GM12801 (cell line): ENCODE data around the gene MAGOH.

Source experiments
- TF ChIP-seq, protein P1 (sequence below): IDR thresholded peaks from one replicate; pipeline ENCODE4 v1.5.1; 2011; ENCODE audit warnings: control low read depth; ENCODE audit not compliant: insufficient read length; ENCODE audit errors: extremely low read depth

Gene MAGOH

DNA sequence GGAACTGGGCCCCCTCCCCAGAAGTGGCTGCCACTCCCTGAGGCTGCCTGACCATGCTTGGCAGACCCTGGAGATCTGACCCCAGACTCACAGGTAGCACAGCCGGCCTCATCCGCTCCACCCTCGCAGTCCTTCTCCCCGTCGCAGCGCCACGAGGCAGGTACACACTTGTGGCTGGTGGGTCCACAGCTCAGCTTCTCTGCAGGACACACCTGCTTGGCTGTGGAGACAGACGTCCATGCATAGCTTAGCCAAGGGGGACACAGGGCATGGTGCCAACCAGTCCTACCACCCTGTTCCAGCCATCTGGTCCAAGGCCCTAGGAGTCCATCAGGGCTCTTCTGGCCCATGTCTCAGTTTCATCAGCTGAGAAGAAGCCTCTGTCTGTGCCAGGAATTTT is 42.2 kb upstream of the MAGOH start:
- TF ChIP-seq, protein P1, sequence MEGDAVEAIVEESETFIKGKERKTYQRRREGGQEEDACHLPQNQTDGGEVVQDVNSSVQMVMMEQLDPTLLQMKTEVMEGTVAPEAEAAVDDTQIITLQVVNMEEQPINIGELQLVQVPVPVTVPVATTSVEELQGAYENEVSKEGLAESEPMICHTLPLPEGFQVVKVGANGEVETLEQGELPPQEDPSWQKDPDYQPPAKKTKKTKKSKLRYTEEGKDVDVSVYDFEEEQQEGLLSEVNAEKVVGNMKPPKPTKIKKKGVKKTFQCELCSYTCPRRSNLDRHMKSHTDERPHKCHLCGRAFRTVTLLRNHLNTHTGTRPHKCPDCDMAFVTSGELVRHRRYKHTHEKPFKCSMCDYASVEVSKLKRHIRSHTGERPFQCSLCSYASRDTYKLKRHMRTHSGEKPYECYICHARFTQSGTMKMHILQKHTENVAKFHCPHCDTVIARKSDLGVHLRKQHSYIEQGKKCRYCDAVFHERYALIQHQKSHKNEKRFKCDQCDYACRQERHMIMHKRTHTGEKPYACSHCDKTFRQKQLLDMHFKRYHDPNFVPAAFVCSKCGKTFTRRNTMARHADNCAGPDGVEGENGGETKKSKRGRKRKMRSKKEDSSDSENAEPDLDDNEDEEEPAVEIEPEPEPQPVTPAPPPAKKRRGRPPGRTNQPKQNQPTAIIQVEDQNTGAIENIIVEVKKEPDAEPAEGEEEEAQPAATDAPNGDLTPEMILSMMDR, result no peak

DNA sequence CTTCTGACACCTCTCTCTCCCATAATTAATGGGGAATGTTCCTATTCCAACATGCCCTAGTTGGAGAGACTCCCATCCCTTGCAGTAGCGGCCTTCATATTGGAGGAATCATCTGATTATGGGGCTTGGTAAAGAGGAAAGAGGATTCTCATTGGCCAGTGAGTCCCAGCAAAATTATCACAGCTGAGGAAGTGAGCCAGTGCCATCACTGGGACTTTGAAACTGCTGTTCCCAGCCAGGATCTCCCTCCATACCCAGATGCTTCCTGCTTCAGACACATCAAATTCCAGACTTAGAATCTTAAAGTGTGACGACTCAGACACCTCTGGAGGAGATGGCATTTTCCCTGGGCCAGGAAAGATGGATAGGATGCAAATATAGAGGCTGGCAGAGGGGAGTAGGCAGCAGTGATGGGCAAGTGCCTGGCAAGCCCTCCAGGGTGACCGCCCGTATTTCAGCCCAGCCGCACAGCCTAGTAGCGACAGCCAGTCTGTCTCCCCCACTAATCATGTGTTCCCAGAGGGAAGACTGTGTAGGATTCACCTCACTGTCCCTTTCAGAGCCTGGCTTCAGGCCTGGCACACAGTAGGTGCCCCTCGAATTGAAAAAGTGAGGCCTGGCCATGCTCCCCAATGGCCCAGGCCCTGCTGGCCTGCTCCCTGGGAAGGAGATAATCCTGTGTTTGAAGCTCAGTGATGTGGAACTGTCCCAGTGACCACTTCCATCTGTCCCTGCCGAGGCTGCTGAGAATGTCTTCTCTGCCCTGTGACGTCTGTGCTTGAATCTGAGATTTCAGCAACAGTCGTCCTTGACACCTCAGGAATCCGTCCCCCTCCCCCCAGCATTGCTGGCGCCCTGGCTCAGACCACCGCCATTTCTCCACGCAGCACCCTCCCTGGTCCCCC is 41.2 kb upstream of the MAGOH start:
- TF ChIP-seq, protein P1, result no peak

DNA sequence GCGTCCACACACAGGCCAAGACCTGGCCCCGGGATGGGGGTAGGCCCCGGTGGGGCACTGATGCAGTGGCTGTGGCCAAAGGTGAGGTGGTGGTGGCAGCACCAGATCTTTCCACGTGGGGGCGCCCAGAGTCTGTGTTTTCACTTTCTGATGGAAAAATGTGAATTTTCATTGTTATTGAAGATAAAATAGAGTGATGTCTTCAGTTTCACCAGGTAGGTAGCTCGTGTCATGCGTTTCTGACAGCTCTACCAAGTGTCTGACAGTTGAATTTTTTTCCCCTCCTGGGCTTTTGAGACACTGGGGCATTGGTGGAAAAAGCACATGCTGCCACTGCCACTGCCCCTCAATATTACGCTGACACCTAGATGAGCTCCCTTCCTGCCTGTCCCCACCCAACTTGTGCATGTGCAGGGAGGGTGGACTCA is 40.0 kb upstream of the MAGOH start:
- TF ChIP-seq, protein P1, result no peak

DNA sequence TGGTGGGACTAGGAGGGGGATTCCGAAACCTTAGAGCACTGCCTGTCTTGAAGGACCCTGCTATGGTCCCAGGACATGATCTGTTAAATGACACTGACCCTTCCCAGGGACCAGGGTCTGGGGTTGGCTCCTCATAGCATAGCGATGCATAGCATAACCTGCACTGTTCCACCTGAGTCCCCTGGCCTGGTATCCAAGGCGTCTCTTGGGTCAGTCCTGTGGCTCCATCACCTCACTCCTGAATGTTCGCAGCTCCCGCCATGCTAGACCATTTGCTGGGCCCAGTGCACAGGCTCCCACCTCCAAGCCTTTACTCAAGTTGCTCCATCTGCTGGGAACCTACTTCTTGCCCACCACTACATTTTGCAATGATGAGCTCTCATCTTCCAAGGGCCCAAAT is 39.0 kb upstream of the MAGOH start:
- TF ChIP-seq, protein P1, result no peak

DNA sequence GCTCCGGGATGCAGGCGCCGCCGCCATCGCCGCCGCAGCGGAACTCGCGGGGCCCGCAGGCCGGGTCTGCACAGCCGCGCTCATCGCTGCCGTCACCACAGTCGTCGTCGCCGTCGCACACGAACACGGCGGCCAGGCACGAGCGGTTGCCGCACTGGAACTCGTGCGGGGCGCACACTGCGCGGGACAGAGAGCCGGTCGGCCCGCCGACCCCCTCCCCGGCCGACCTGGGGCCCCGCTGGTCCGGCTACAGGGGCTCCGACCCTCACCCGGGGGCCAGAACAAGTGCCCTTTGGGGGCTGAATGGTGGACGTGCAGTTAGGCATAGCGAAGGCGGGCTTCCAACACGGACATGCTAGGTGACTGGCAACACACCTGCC is 38.6 kb upstream of the MAGOH start:
- TF ChIP-seq, protein P1, result no peak

DNA sequence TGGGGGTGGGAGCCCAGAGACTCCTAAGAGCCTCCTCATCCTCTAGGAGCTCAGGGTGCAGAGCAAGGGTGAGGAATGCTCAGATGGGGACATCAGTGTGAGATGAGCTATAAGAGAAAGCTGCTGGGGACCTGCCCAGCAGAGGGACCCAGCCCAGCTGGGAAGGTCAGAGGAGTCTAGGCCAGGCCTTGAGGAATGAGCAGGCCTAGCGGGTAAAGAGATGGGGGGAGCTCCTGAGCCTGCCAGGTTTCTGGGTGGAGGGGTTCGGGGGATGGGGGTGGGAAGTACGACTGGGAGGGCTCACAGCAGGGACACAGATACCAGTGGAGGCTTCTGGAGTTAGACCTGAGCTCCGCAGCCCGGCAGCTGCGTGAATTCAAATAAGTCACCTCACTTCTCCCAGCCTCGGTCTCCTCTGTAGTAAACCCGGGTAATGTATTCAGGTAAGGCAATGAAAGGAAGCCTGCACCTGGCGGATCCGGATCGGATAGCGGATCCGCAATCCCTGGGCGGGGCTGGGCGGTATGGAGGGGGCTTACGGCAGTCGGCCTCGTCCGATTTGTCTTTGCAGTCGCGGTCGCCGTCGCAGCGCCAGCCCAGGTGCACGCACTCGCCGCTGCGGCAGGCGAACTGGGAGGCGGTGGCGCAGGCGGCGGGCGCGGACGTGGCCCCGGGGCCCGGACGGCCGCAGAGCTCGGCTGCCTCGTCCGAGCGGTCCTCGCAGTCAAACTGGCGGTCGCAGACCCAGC is 38.0 kb upstream of the MAGOH start:
- TF ChIP-seq, protein P1, result no peak

DNA sequence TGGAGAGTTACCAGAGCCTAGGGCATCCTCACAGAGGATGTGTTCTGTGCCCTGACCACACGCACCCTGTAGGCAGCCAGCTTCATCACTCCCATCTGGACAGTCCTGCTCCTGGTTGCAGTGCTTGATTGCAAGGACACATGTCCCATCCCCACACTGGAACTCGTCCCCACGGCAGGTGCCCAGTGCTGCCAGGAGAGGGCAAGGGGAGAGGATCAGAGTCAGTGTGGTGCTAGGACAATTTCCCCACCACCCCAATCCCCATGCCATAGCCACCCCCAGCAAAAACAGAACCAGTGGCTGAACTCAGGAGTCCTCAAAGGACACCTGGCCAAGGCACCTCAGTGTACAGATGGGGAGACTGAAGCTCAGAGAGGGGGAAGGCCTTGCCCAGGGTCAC is 37.2 kb upstream of the MAGOH start:
- TF ChIP-seq, protein P1, result no peak
